ENCODE data around the gene RGMA. TPM values are rescaled to one million over a fixed set of nuclear protein-coding genes. Genes with fewer than 3 reads are reported as not detected.
"Not testable (repeated sequence)": the region's sequence is repeated elsewhere in the genome, so short reads cannot be mapped to it uniquely, and the experiment has no call there.

The RGMA gene
- total RNA-seq, 1 donor from 2014 or later = not detected

- no peak for DNase-seq (ENCODE audit: low read depth, low spot score)
Observed at GRCh38 chr15:93048759-93049161, 40.3 kb downstream of the RGMA start.

- no peak for DNase-seq (ENCODE audit: low read depth, low spot score)
Observed at GRCh38 chr15:93048426-93048721, 40.6 kb downstream of the RGMA start.

GRCh38 chr15:93047621-93048425 lies 41.2 kb downstream of the RGMA start:
- no peak for DNase-seq (ENCODE audit: low read depth, low spot score)

- DNase-seq (ENCODE audit: low read depth, low spot score) = no peak
Observed at GRCh38 chr15:93046721-93047120, 42.3 kb downstream of the RGMA start.

- no peak for DNase-seq (ENCODE audit: low read depth, low spot score)
Observed at GRCh38 chr15:93046120-93046519, 42.9 kb downstream of the RGMA start.

- DNase-seq (ENCODE audit: low read depth, low spot score) = no peak
Observed at GRCh38 chr15:93045191-93045785, 43.7 kb downstream of the RGMA start.

- DNase-seq (ENCODE audit: low read depth, low spot score) = no peak
Observed at GRCh38 chr15:93044301-93045190, 44.5 kb downstream of the RGMA start.

- no peak for DNase-seq (ENCODE audit: low read depth, low spot score)
Observed at GRCh38 chr15:93043621-93044300, 45.2 kb downstream of the RGMA start.

- no peak for DNase-seq (ENCODE audit: low read depth, low spot score)
Observed at GRCh38 chr15:93042691-93043378, 46.2 kb downstream of the RGMA start.

GRCh38 chr15:93042211-93042610 lies 46.8 kb downstream of the RGMA start:
- DNase-seq (ENCODE audit: low read depth, low spot score) = no peak

GRCh38 chr15:93041159-93041547 lies 47.9 kb downstream of the RGMA start:
- DNase-seq (ENCODE audit: low read depth, low spot score) = no peak

GRCh38 chr15:93040288-93041158 lies 48.5 kb downstream of the RGMA start:
- DNase-seq (ENCODE audit: low read depth, low spot score) = no peak

- not testable (repeated sequence) for DNase-seq (ENCODE audit: low read depth, low spot score)
Observed at GRCh38 chr15:93039562-93040287, 49.3 kb downstream of the RGMA start.

GRCh38 chr15:93037820-93038705 lies 50.9 kb downstream of the RGMA start:
- no peak for DNase-seq (ENCODE audit: low read depth, low spot score)

GRCh38 chr15:93036951-93037819 lies 51.8 kb downstream of the RGMA start:
- no peak for DNase-seq (ENCODE audit: low read depth, low spot score)

- DNase-seq (ENCODE audit: low read depth, low spot score) = no peak
Observed at GRCh38 chr15:93035953-93036810, 52.8 kb downstream of the RGMA start.
